ENCODE data around the gene BHLHA9.

The BHLHA9 gene

GRCh38 chr17:1229349-1229899 lies 40.8 kb upstream of the BHLHA9 start:
- Histone ChIP-seq H3K9me2 (replicated peaks; ENCODE audit: low read depth, low read length) (no peaks in the 10 kb centered on the region), H3K36me3 (ENCODE audit: insufficient read depth, low read length) (no peaks in the 10 kb centered on the region), H3K27me3 (ENCODE audit: insufficient read depth, low read length, poor library complexity, severe bottlenecking) (no peaks in the 10 kb centered on the region), H3K9ac (ENCODE audit: low read depth, low read length, poor library complexity, severe bottlenecking) (no peak overlapping the region), H3F3A (ENCODE audit: low read depth) (no peaks in the 10 kb centered on the region), H3K4me2 (ENCODE audit: low read depth, low read length, poor library complexity, severe bottlenecking) (no peak overlapping the region), H3K4me3 (ENCODE audit: low read length, poor library complexity, severe bottlenecking) (no peak overlapping the region), H3K9me3 (ENCODE audit: insufficient read depth, low read depth, low read length) (no peaks in the 10 kb centered on the region), H2AFZ (ENCODE audit: low read length) (no peak overlapping the region), H4K20me1 (ENCODE audit: insufficient read depth, low read length, poor library complexity, severe bottlenecking) (no peaks in the 10 kb centered on the region), H3K4me1 (ENCODE audit: insufficient read depth, low read length, poor library complexity, severe bottlenecking) (no peaks in the 10 kb centered on the region), H3K79me2 (ENCODE audit: insufficient read depth, low read length) (no peaks in the 10 kb centered on the region)
- TF ChIP-seq EZH2phosphoT487 (IDR thresholded peaks at IDR 0.05; ENCODE audit: borderline replicate concordance) (no peak), CTCF (conservative IDR thresholded peaks at IDR 0.05; ENCODE audit: low read length) (no peak)

- H3K4me2 ChIP-seq (ENCODE audit: low read depth, low read length, poor library complexity, severe bottlenecking), result no peak overlapping the region
- TF ChIP-seq CTCF (conservative IDR thresholded peaks at IDR 0.05; ENCODE audit: low read length) (no peak), EZH2phosphoT487 (IDR thresholded peaks at IDR 0.05; ENCODE audit: borderline replicate concordance) (no peak)
- no peaks in the 10 kb centered on the region for H3K27me3 ChIP-seq (ENCODE audit: insufficient read depth, low read length, poor library complexity, severe bottlenecking)
Observed at GRCh38 chr17:1229900-1230501, 40.2 kb upstream of the BHLHA9 start.

GRCh38 chr17:1231456-1231855 lies 38.8 kb upstream of the BHLHA9 start:
- Histone ChIP-seq H3K9me3 (ENCODE audit: insufficient read depth, low read depth, low read length) (no peaks in the 10 kb centered on the region), H2AFZ (ENCODE audit: low read length) (no peak overlapping the region), H3K36me3 (ENCODE audit: insufficient read depth, low read length) (no peaks in the 10 kb centered on the region), H3K9ac (ENCODE audit: low read depth, low read length, poor library complexity, severe bottlenecking) (no peak overlapping the region), H4K20me1 (ENCODE audit: insufficient read depth, low read length, poor library complexity, severe bottlenecking) (no peaks in the 10 kb centered on the region), H3K79me2 (ENCODE audit: insufficient read depth, low read length) (no peaks in the 10 kb centered on the region), H3K27me3 (ENCODE audit: insufficient read depth, low read length, poor library complexity, severe bottlenecking) (no peaks in the 10 kb centered on the region), H3K4me3 (ENCODE audit: low read length, poor library complexity, severe bottlenecking) (no peak overlapping the region), H3F3A (ENCODE audit: low read depth) (no peaks in the 10 kb centered on the region), H3K4me1 (ENCODE audit: insufficient read depth, low read length, poor library complexity, severe bottlenecking) (no peaks in the 10 kb centered on the region), H3K4me2 (ENCODE audit: low read depth, low read length, poor library complexity, severe bottlenecking) (no peak overlapping the region), H3K9me2 (replicated peaks; ENCODE audit: low read depth, low read length) (no peaks in the 10 kb centered on the region)
- TF ChIP-seq EZH2phosphoT487 (IDR thresholded peaks at IDR 0.05; ENCODE audit: borderline replicate concordance), result no peak
- TF ChIP-seq CTCF (conservative IDR thresholded peaks at IDR 0.05; ENCODE audit: low read length), result no peak

More at GRCh38 chr17:1229900-1230501, 40.2 kb upstream of the BHLHA9 start:
- Histone ChIP-seq H4K20me1 (ENCODE audit: insufficient read depth, low read length, poor library complexity, severe bottlenecking) (no peaks in the 10 kb centered on the region), H3K79me2 (ENCODE audit: insufficient read depth, low read length) (no peaks in the 10 kb centered on the region), H3K4me1 (ENCODE audit: insufficient read depth, low read length, poor library complexity, severe bottlenecking) (no peaks in the 10 kb centered on the region), H2AFZ (ENCODE audit: low read length) (no peak overlapping the region), H3K4me3 (ENCODE audit: low read length, poor library complexity, severe bottlenecking) (no peak overlapping the region), H3F3A (ENCODE audit: low read depth) (no peaks in the 10 kb centered on the region), H3K9ac (ENCODE audit: low read depth, low read length, poor library complexity, severe bottlenecking) (no peak overlapping the region), H3K9me3 (ENCODE audit: insufficient read depth, low read depth, low read length) (no peaks in the 10 kb centered on the region), H3K36me3 (ENCODE audit: insufficient read depth, low read length) (no peaks in the 10 kb centered on the region), H3K9me2 (replicated peaks; ENCODE audit: low read depth, low read length) (no peaks in the 10 kb centered on the region)

Measured in Loucy (cell line).